SK-N-SH (cell line): ENCODE measurements around the gene P4HTM.

Experiments used
- JUND ChIP-seq: IDR thresholded peaks from 2 replicates; pipeline ENCODE4 v1.4.0; 2012
- MXI1 ChIP-seq: IDR thresholded peaks from 2 replicates; pipeline ENCODE4 v1.6.1; 2012; ENCODE audit warnings: mild to moderate bottlenecking, low read depth, low read length, improper control_type of control experiment
- NRF1 ChIP-seq: IDR thresholded peaks from 2 replicates; pipeline ENCODE4 v1.6.1; 2012; ENCODE audit warnings: low read depth, mild to moderate bottlenecking, low read length
- POLR2AphosphoS5 ChIP-seq: IDR thresholded peaks from 2 replicates; pipeline ENCODE4 v1.6.1; 2012; ENCODE audit warnings: low read depth, low read length
- TAF1 ChIP-seq: IDR thresholded peaks from 2 replicates; pipeline ENCODE4 v1.6.1; 2012; ENCODE audit warnings: low read depth, mild to moderate bottlenecking, low read length, moderate library complexity, borderline replicate concordance
- TF ChIP-seq, protein P1 (sequence below): IDR thresholded peaks from 2 replicates; pipeline ENCODE4 v1.4.0; 2012; ENCODE audit warnings: low read depth
- TF ChIP-seq, protein P2 (sequence below): fragments of 200-600 bp; sonication (generic); IDR thresholded peaks from 2 replicates; pipeline ENCODE4 v1.6.1; 2017; ENCODE audit warnings: antibody characterized with exemption, mild to moderate bottlenecking, moderate library complexity

GRCh38 chr3:49023775-49024174 is 33.7 kb downstream of the P4HTM start:
- TF ChIP-seq, protein P1, sequence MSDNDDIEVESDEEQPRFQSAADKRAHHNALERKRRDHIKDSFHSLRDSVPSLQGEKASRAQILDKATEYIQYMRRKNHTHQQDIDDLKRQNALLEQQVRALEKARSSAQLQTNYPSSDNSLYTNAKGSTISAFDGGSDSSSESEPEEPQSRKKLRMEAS: no peak
- TF ChIP-seq, protein P2, sequence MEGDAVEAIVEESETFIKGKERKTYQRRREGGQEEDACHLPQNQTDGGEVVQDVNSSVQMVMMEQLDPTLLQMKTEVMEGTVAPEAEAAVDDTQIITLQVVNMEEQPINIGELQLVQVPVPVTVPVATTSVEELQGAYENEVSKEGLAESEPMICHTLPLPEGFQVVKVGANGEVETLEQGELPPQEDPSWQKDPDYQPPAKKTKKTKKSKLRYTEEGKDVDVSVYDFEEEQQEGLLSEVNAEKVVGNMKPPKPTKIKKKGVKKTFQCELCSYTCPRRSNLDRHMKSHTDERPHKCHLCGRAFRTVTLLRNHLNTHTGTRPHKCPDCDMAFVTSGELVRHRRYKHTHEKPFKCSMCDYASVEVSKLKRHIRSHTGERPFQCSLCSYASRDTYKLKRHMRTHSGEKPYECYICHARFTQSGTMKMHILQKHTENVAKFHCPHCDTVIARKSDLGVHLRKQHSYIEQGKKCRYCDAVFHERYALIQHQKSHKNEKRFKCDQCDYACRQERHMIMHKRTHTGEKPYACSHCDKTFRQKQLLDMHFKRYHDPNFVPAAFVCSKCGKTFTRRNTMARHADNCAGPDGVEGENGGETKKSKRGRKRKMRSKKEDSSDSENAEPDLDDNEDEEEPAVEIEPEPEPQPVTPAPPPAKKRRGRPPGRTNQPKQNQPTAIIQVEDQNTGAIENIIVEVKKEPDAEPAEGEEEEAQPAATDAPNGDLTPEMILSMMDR: no peak
- TF ChIP-seq POLR2AphosphoS5 (no peak), NRF1 (no peak), MXI1 (no peak), TAF1 (no peak), JUND (no peak)
